Smooth muscle cell (in vitro differentiated cells): Measurements from ENCODE around the gene TGFBRAP1. TPM values are rescaled to one million over a fixed set of nuclear protein-coding genes. Genes with fewer than 3 reads are reported as not detected.
A peak's percentile ranks its signal among the peaks of the same experiment; 100 is the strongest.

Experiments
- DNase-seq: peaks from one replicate; lab custom pipeline; 2025; ENCODE audit not compliant: unreplicated experiment; lab: John Stamatoyannopoulos, UW
- H2AFZ ChIP-seq: fragments of 200-600 bp; sonication (generic); 2 replicates; pipeline ENCODE4 v1.6.0; 2016; ENCODE audit warnings: antibody characterized with exemption, low read depth, mild to moderate bottlenecking
- H3F3A ChIP-seq: fragments of 200-600 bp; sonication (generic); 2 replicates; pipeline ENCODE4 v1.6.0; 2017; ENCODE audit warnings: antibody characterized with exemption, low read depth
- H3K27ac ChIP-seq: fragments of 200-600 bp; sonication (generic); 2 replicates; pipeline ENCODE4 v1.5.1; 2016; ENCODE audit warnings: low read depth, mild to moderate bottlenecking
- H3K27me3 ChIP-seq: fragments of 200-600 bp; sonication (generic); 2 replicates; pipeline ENCODE4 v1.6.1; 2016; ENCODE audit warnings: low read depth, mild to moderate bottlenecking
- H3K36me3 ChIP-seq: fragments of 200-600 bp; sonication (generic); 2 replicates; pipeline ENCODE4 v1.5.1; 2016; ENCODE audit warnings: low read depth
- H3K4me1 ChIP-seq: fragments of 200-600 bp; sonication (generic); 2 replicates; pipeline ENCODE4 v1.5.1; 2016; ENCODE audit warnings: low read depth
- H3K4me2 ChIP-seq: fragments of 200-600 bp; sonication (generic); 2 replicates; pipeline ENCODE4 v1.6.0; 2016; ENCODE audit warnings: mild to moderate bottlenecking
- H3K4me3 ChIP-seq: fragments of 200-600 bp; sonication (generic); 2 replicates; pipeline ENCODE4 v1.5.1; 2016; ENCODE audit warnings: mild to moderate bottlenecking
- H3K79me2 ChIP-seq: fragments of 200-600 bp; sonication (generic); 2 replicates; pipeline ENCODE4 v1.6.0; 2016; ENCODE audit warnings: low read depth, mild to moderate bottlenecking
- H3K9ac ChIP-seq: fragments of 200-600 bp; sonication (generic); 2 replicates; pipeline ENCODE4 v1.6.0; 2016; ENCODE audit warnings: low read depth
- H3K9me3 ChIP-seq: fragments of 200-600 bp; sonication (generic); replicated peaks from 2 replicates; pipeline ENCODE4 v1.5.1; 2016; ENCODE audit warnings: low read depth
- H4K20me1 ChIP-seq: fragments of 200-600 bp; sonication (generic); 2 replicates; pipeline ENCODE4 v1.6.0; 2016; ENCODE audit warnings: low read depth
- CTCF ChIP-seq: fragments of 200-600 bp; sonication (generic); IDR thresholded peaks from 2 replicates; pipeline ENCODE4 v1.5.1; 2017; ENCODE audit warnings: borderline replicate concordance, mild to moderate bottlenecking, antibody characterized with exemption; ENCODE audit not compliant: insufficient read depth, poor library complexity, severe bottlenecking
- WGBS: methylation state at CpG from one replicate; pipeline ENCODE4 v1.1.7; 2016; ENCODE audit warnings: low lambda C conversion rate; 5-methylcytosine and 5-hydroxymethylcytosine counted together
- polyA plus RNA-seq: library from polyadenylated mRNA; unstranded; fragments of >200 nt; fragmentation: Nextera tagmentation; extraction: Ambion mirVana; gene quantifications from 2 replicates; pipeline ENCODE4 v1.2.1, GENCODE V29; 2016
- total RNA-seq: library from RNA; depleted of rRNA; stranded (reverse); fragments of >200 nt; gene quantifications from 2 replicates; pipeline ENCODE4 v1.2.3, GENCODE V29; 2014

Gene TGFBRAP1
- total and polyA plus RNA-seq, 2 experiments from 2014 or later = 8.9 to 10.5 TPM

DNA sequence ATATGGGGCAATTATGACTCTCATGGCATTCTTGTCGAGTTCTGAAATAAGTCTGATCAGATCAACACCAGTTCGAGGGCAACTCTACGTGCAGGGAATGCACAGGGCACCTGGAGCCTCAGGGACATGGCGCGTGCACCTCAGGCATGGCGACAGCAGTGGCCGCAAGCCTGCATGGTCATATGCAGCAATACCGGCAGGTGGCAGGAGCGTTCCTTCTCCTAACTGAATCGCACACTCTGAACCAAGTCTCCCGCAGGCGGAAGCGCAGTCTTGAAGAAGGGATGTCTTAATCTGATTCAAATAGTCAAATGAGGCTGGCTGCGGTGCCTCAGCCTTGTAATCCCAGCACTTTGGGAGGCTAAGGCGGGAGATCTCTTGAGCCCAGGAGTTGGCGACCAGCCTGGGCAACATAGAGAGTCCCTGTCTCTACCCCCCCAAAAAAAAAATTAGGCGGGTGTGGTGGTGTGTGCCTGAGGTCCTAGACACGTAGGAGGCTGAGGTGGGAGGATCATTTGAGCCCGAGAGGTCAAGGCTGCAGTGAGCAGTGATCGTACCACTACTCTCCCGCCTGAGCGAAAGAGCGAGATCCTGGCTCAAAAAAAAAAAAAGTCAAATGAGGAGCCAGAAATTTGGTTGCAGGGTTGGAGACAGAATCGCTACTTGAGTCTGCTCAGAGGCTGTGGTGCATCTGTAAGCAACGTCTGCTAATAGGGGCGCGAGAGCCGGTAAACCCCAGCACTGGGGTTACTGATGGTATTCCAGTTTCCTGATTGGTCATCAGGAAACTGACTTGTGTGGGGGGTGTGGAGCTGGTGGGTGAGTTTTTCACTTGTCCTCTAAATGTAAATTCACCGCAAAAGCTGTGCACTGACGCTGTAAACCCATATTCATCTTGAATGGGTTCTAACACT, 40.5 kb upstream of the TGFBRAP1 start:
- peak; percentile 28 for DNase-seq
- no peaks in the 10 kb centered on the region for H3K79me2 ChIP-seq
- peaks cover 88% of the 10 kb centered on the region for H4K20me1 ChIP-seq
- peaks cover 9% of the 10 kb centered on the region for H3K36me3 ChIP-seq
- no peak overlapping the region for H2AFZ ChIP-seq
- H3K9ac ChIP-seq = no peak overlapping the region
- WGBS = 61% methylated on average over 30 of the region's 30 CpGs
- H3K27me3 ChIP-seq = no peaks in the 10 kb centered on the region
- H3K4me3 ChIP-seq = no peak overlapping the region
- no peaks in the 10 kb centered on the region for H3K4me1 ChIP-seq
- peaks cover 4% of the 10 kb centered on the region for H3F3A ChIP-seq
- peak; percentile 84 for TF ChIP-seq CTCF
- H3K27ac ChIP-seq = no peak overlapping the region
- no peaks in the 10 kb centered on the region for H3K9me3 ChIP-seq
- no peak overlapping the region for H3K4me2 ChIP-seq

- Histone ChIP-seq H3K4me1 (no peaks in the 10 kb centered on the region), H3K9ac (no peak overlapping the region), H3K9me3 (no peaks in the 10 kb centered on the region), H3K4me3 (no peak overlapping the region), H3F3A (peaks cover 4% of the 10 kb centered on the region), H3K4me2 (no peak overlapping the region), H4K20me1 (peaks cover 89% of the 10 kb centered on the region), H3K27me3 (no peaks in the 10 kb centered on the region), H2AFZ (no peak overlapping the region), H3K36me3 (peaks cover 9% of the 10 kb centered on the region), H3K79me2 (no peaks in the 10 kb centered on the region), H3K27ac (no peak overlapping the region)
- no peak for DNase-seq
- 91% methylated on average over 8 of the region's 8 CpGs for WGBS
- TF ChIP-seq CTCF = no peak
Measured at GRCh38 chr2:105368759-105369408, 39.3 kb upstream of the TGFBRAP1 start.

GRCh38 chr2:105365206-105365605, 35.7 kb upstream of the TGFBRAP1 start:
- peaks cover 62% of the 10 kb centered on the region for H4K20me1 ChIP-seq
- no peak for TF ChIP-seq CTCF
- H3K4me1 ChIP-seq = no peaks in the 10 kb centered on the region
- DNase-seq = no peak
- H3K9ac ChIP-seq = no peak overlapping the region
- H3K4me2 ChIP-seq = no peak overlapping the region
- no peaks in the 10 kb centered on the region for H3F3A ChIP-seq
- H3K79me2 ChIP-seq = no peaks in the 10 kb centered on the region
- no peaks in the 10 kb centered on the region for H3K9me3 ChIP-seq
- H2AFZ ChIP-seq = no peak overlapping the region
- H3K4me3 ChIP-seq = no peak overlapping the region
- 91% methylated on average over 3 of the region's 3 CpGs for WGBS
- peaks cover 31% of the 10 kb centered on the region for H3K36me3 ChIP-seq
- H3K27me3 ChIP-seq = no peaks in the 10 kb centered on the region
- no peak overlapping the region for H3K27ac ChIP-seq
